ENCODE results near the gene ACTR2. TPM values are rescaled to one million over a fixed set of nuclear protein-coding genes. Genes with fewer than 3 reads are reported as not detected.
A peak's percentile ranks its signal among the peaks of the same experiment; 100 is the strongest.
"Not testable (repeated sequence)": the region's sequence is repeated elsewhere in the genome, so short reads cannot be mapped to it uniquely, and the experiment has no call there.

Gene ACTR2
- total and polyA plus RNA-seq, 4 donors: 62.3 to 189 (median 154) TPM

DNA sequence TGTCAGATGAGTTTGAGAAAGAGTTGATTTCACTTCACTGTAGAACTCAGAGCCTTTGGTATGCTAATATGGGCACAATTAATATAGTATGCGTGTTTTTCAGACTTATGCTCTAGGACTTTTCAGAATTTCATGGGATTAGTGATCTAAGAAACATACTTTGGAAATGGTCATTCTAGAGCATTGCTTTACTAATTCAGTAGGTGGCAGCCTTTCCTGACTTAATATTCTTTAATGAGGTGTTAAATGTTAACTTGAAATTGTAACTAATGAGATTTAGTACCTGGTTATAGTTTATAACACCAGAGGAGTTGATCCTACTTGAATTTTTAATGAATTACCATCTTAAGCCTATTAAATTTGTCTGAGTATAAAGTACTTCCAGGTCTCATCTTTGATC, 28.4 kb downstream of the ACTR2 start:
- H3K27me3 ChIP-seq (ENCODE audit: control insufficient read depth, insufficient read depth, low read length): no peaks in the 10 kb centered on the region
- no peak overlapping the region for H3K4me3 ChIP-seq (ENCODE audit: low read depth, low read length)
- no peaks in the 10 kb centered on the region for H3K9me3 ChIP-seq (ENCODE audit: control insufficient read depth, insufficient read depth, low read length)
- DNase-seq (ENCODE audit: low read depth in 4 of 6, low spot score in 6 of 6): no peak
- no peaks in the 10 kb centered on the region for H3K4me1 ChIP-seq (ENCODE audit: control insufficient read depth, insufficient read depth, low read length)
- H3K36me3 ChIP-seq (ENCODE audit: control insufficient read depth, insufficient read depth, low read length): peaks cover 8% of the 10 kb centered on the region
- H3K27ac ChIP-seq (ENCODE audit: low read depth, low read length): no peak overlapping the region
- 100% methylated on average over 1 of the region's 1 CpG for WGBS (ENCODE audit: insufficient coverage)

DNA sequence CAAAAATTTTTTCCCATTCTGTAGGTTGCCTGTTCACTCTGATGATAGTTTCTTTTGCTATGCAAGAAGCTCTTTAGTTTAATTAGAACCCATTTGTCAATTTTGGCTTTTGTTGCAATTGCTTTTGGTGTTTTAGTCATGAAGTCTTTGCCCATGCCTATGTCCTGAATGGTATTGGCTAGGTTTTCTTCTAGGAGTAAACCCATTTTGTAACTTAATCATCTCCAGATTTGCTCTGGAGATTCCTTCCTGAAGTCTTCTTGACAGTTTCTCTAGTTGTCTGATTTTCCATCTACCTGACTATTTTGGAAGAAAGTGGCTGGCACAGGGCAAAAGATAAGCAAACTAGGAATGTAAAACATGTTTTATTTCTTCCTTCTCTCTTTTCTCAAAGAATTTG, 30.2 kb downstream of the ACTR2 start:
- not testable (repeated sequence) for H3K9me3 ChIP-seq (ENCODE audit: control insufficient read depth, insufficient read depth, low read length); DNase-seq (ENCODE audit: low read depth in 4 of 6, low spot score in 6 of 6); H3K27me3 ChIP-seq (ENCODE audit: control insufficient read depth, insufficient read depth, low read length); H3K4me1 ChIP-seq (ENCODE audit: control insufficient read depth, insufficient read depth, low read length); H3K27ac ChIP-seq (ENCODE audit: low read depth, low read length); H3K36me3 ChIP-seq (ENCODE audit: control insufficient read depth, insufficient read depth, low read length); H3K4me3 ChIP-seq (ENCODE audit: low read depth, low read length)

DNA sequence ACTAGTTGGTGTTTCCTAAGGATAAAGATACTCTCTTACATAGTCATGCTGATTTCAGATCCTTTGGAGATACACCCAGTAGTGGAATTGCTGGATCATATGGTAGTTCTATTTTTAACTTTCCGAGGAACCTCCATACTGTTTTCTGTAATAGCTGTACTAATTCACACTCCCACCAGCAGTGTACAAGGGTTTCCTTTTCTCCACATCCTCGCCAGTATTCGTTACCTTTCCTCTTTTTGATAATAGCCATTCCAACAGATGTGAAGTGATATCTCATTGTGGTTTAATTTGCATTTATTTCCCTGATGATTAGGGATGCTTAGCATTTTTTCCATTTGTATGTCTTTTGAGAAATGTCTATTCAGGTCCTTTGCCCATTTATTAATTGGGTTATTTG, 34.0 kb downstream of the ACTR2 start:
- no CpG with 5 or more reads among the region's 3 CpGs for WGBS (ENCODE audit: insufficient coverage)
- Histone ChIP-seq H3K4me1 (ENCODE audit: control insufficient read depth, insufficient read depth, low read length) (no peaks in the 10 kb centered on the region), H3K27ac (ENCODE audit: low read depth, low read length) (no peak overlapping the region), H3K9me3 (ENCODE audit: control insufficient read depth, insufficient read depth, low read length) (no peaks in the 10 kb centered on the region), H3K27me3 (ENCODE audit: control insufficient read depth, insufficient read depth, low read length) (no peaks in the 10 kb centered on the region), H3K36me3 (ENCODE audit: control insufficient read depth, insufficient read depth, low read length) (peaks cover 16% of the 10 kb centered on the region), H3K4me3 (ENCODE audit: low read depth, low read length) (no peak overlapping the region)
- DNase-seq (ENCODE audit: low read depth in 4 of 6, low spot score in 6 of 6): no peak

DNA sequence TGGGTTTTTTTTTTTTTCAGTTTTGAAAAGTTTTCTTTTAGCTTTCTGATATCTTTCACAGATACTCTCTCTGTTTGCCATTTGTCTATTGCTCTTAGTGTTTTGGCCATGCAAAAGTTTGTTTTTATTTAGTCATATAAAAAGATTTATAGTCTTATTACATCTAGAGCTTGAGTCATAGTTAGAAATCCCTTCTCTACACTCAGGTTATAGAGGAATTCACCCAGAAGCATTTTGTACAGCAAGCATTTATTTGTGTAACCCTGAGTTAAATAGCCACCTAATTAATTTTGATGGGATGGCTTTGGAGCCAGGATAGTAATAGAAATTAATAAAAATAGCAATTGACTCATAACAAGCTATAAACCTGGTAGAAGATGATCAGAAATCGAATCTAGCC, 35.6 kb downstream of the ACTR2 start:
- H3K36me3 ChIP-seq (ENCODE audit: control insufficient read depth, insufficient read depth, low read length): peaks cover 16% of the 10 kb centered on the region
- H3K27ac ChIP-seq (ENCODE audit: low read depth, low read length): no peak overlapping the region
- no peaks in the 10 kb centered on the region for H3K27me3 ChIP-seq (ENCODE audit: control insufficient read depth, insufficient read depth, low read length)
- DNase-seq (ENCODE audit: low read depth in 4 of 6, low spot score in 6 of 6): no peak
- H3K9me3 ChIP-seq (ENCODE audit: control insufficient read depth, insufficient read depth, low read length): no peaks in the 10 kb centered on the region
- H3K4me3 ChIP-seq (ENCODE audit: low read depth, low read length): no peak overlapping the region
- no CpG with 5 or more reads among the region's 1 CpG for WGBS (ENCODE audit: insufficient coverage)
- H3K4me1 ChIP-seq (ENCODE audit: control insufficient read depth, insufficient read depth, low read length): no peaks in the 10 kb centered on the region

GRCh38 chr2:65263986-65264385, 36.4 kb downstream of the ACTR2 start:
- DNase-seq (ENCODE audit: low read depth in 4 of 6, low spot score in 6 of 6): no peak
- no peaks in the 10 kb centered on the region for H3K27me3 ChIP-seq (ENCODE audit: control insufficient read depth, insufficient read depth, low read length)
- no peak overlapping the region for H3K4me3 ChIP-seq (ENCODE audit: low read depth, low read length)
- H3K4me1 ChIP-seq (ENCODE audit: control insufficient read depth, insufficient read depth, low read length): no peaks in the 10 kb centered on the region
- WGBS (ENCODE audit: insufficient coverage): 85% methylated on average over 7 of the region's 7 CpGs
- no peaks in the 10 kb centered on the region for H3K9me3 ChIP-seq (ENCODE audit: control insufficient read depth, insufficient read depth, low read length)
- H3K36me3 ChIP-seq (ENCODE audit: control insufficient read depth, insufficient read depth, low read length): peaks cover 16% of the 10 kb centered on the region
- no peak overlapping the region for H3K27ac ChIP-seq (ENCODE audit: low read depth, low read length)

DNA sequence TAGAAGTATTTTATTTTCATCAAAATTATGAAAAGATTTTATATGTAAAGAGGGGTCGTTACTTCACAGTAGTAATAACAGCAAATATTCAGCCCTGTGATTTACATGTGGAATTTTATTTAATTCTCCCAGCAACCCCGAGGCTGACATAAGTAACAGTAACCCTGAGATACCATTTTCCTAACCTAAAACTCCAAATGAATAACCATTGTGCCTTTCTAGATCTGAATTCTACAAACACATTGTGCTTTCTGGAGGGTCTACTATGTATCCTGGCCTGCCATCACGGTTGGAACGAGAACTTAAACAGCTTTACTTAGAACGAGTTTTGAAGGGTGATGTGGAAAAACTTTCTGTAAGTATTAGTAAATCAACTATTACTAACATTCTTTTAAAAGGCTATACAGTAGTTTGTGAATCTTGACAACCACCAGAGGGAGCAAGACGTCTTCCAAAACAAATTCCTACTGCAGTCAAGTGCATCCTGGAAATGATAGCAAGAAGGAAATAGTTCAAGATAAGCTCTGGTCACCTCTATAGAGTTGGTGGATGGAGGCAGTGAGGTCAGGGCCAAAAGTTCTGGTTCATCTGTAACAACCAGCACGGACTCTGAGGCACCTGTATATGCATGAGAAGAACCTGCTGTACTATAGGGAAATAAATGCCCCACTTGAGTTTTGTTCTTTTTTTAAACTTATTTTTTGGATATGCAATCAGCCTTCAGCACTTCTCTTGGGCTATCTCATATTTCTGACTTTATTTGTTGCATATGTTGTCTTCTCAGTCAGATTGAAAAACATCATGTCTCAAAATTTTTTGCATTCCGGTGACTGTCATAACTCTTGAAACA, 37.4 kb downstream of the ACTR2 start:
- no peak overlapping the region for H3K4me3 ChIP-seq (ENCODE audit: low read depth, low read length)
- H3K27ac ChIP-seq (ENCODE audit: low read depth, low read length): no peak overlapping the region
- no CpG with 5 or more reads among the region's 8 CpGs for WGBS (ENCODE audit: insufficient coverage)
- no peaks in the 10 kb centered on the region for H3K27me3 ChIP-seq (ENCODE audit: control insufficient read depth, insufficient read depth, low read length)
- DNase-seq (ENCODE audit: low read depth in 4 of 6, low spot score in 6 of 6): peak in 5 of 6 donors; percentile 72 to 96 (median 80)
- no peaks in the 10 kb centered on the region for H3K9me3 ChIP-seq (ENCODE audit: control insufficient read depth, insufficient read depth, low read length)
- H3K4me1 ChIP-seq (ENCODE audit: control insufficient read depth, insufficient read depth, low read length): no peaks in the 10 kb centered on the region
- peaks cover 10% of the 10 kb centered on the region for H3K36me3 ChIP-seq (ENCODE audit: control insufficient read depth, insufficient read depth, low read length)

- H3K4me3 ChIP-seq (ENCODE audit: low read depth, low read length): no peak overlapping the region
- no peak for DNase-seq (ENCODE audit: low read depth in 4 of 6, low spot score in 6 of 6)
- H3K9me3 ChIP-seq (ENCODE audit: control insufficient read depth, insufficient read depth, low read length): no peaks in the 10 kb centered on the region
- no peaks in the 10 kb centered on the region for H3K4me1 ChIP-seq (ENCODE audit: control insufficient read depth, insufficient read depth, low read length)
- H3K27ac ChIP-seq (ENCODE audit: low read depth, low read length): no peak overlapping the region
- H3K36me3 ChIP-seq (ENCODE audit: control insufficient read depth, insufficient read depth, low read length): peaks cover 8% of the 10 kb centered on the region
- no peaks in the 10 kb centered on the region for H3K27me3 ChIP-seq (ENCODE audit: control insufficient read depth, insufficient read depth, low read length)
Measured at GRCh38 chr2:65265671-65266045, 38.0 kb downstream of the ACTR2 start.

DNA sequence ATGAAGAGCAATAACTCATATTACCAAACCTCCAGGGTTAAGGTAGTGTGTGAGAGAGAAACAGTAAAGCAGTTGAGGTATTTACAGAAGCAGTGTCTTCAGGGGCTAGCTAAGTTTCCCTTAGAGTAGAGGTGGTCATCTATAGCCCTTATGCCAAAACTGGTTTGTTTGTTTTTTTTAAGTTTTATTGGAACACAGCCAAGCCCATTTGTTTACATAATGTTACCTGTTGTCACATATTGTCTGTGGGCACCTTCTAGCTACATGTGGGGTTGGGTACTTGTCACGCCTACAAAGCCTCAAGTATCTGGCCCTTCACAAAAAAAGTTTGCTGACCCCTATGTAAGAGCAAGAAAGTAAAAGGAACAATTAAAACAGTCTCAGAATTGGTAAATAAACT, 39.4 kb downstream of the ACTR2 start:
- H3K4me3 ChIP-seq (ENCODE audit: low read depth, low read length): no peak overlapping the region
- H3K27ac ChIP-seq (ENCODE audit: low read depth, low read length): no peak overlapping the region
- no peaks in the 10 kb centered on the region for H3K9me3 ChIP-seq (ENCODE audit: control insufficient read depth, insufficient read depth, low read length)
- no peak for DNase-seq (ENCODE audit: low read depth in 4 of 6, low spot score in 6 of 6)
- 100% methylated on average over 1 of the region's 1 CpG for WGBS (ENCODE audit: insufficient coverage)
- H3K27me3 ChIP-seq (ENCODE audit: control insufficient read depth, insufficient read depth, low read length): no peaks in the 10 kb centered on the region
- peaks cover 10% of the 10 kb centered on the region for H3K36me3 ChIP-seq (ENCODE audit: control insufficient read depth, insufficient read depth, low read length)
- no peaks in the 10 kb centered on the region for H3K4me1 ChIP-seq (ENCODE audit: control insufficient read depth, insufficient read depth, low read length)

- Histone ChIP-seq H3K4me1 (ENCODE audit: control insufficient read depth, insufficient read depth, low read length) (no peaks in the 10 kb centered on the region), H3K9me3 (ENCODE audit: control insufficient read depth, insufficient read depth, low read length) (no peaks in the 10 kb centered on the region), H3K4me3 (ENCODE audit: low read depth, low read length) (no peak overlapping the region), H3K27me3 (ENCODE audit: control insufficient read depth, insufficient read depth, low read length) (no peaks in the 10 kb centered on the region), H3K27ac (ENCODE audit: low read depth, low read length) (no peak overlapping the region), H3K36me3 (ENCODE audit: control insufficient read depth, insufficient read depth, low read length) (peaks cover 14% of the 10 kb centered on the region)
- WGBS (ENCODE audit: insufficient coverage): 48% methylated on average over 3 of the region's 4 CpGs
- peak in 1 of 6 donors; percentile 20 for DNase-seq (ENCODE audit: low read depth in 4 of 6, low spot score in 6 of 6)
Measured at GRCh38 chr2:65268957-65269356, 41.3 kb downstream of the ACTR2 start.

- WGBS (ENCODE audit: insufficient coverage): 95% methylated on average over 6 of the region's 8 CpGs
- Histone ChIP-seq H3K36me3 (ENCODE audit: control insufficient read depth, insufficient read depth, low read length) (peaks cover 11% of the 10 kb centered on the region), H3K27me3 (ENCODE audit: control insufficient read depth, insufficient read depth, low read length) (no peaks in the 10 kb centered on the region), H3K4me3 (ENCODE audit: low read depth, low read length) (no peak overlapping the region), H3K9me3 (ENCODE audit: control insufficient read depth, insufficient read depth, low read length) (no peaks in the 10 kb centered on the region), H3K4me1 (ENCODE audit: control insufficient read depth, insufficient read depth, low read length) (peaks cover 4% of the 10 kb centered on the region), H3K27ac (ENCODE audit: low read depth, low read length) (no peak overlapping the region)
- no peak for DNase-seq (ENCODE audit: low read depth in 4 of 6, low spot score in 6 of 6)
Measured at GRCh38 chr2:65273344-65273743, 45.7 kb downstream of the ACTR2 start.

All from spinal cord (tissue), 10 donors.